ENCODE measurements around the gene STAT4. TPM values are rescaled to one million over a fixed set of nuclear protein-coding genes. Genes with fewer than 3 reads are reported as not detected.

Gene STAT4
- total RNA-seq, 1 donor from 2014 or later = 0.46 TPM

DNA sequence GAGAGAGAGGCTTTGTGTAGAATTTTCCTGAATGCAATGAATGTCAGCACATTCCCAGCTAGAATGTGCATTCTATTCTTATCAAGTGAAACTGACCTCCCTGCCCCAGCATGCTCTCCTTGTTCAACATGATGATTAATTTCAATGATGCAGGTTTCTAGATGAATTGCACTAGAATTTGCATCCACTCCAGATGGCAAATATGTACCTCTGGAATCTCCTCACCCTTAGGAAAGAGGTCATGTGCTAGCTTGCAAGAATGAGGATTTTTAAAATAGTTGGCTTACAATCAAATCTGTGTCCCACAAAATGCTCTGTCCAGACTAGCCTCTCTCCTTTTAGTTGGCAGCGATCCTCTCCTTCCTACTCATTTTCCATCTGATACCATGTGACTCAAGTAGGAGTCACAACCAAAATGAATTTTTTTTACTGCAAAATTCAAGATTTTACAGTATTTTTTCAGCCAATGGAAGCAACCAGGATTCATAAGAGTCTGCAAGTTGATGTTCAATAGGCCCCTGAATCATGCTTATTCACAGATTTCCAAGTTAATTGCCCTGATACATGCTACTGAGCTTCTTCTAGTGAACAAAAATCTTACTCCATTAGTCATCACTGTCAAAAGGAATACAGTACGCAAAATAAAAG lies 21.0 kb upstream of the STAT4 start:
- no peaks in the 10 kb centered on the region for H3K27me3 ChIP-seq (ENCODE audit: control insufficient read depth, insufficient read depth, low read length)
- TF ChIP-seq, protein P1, sequence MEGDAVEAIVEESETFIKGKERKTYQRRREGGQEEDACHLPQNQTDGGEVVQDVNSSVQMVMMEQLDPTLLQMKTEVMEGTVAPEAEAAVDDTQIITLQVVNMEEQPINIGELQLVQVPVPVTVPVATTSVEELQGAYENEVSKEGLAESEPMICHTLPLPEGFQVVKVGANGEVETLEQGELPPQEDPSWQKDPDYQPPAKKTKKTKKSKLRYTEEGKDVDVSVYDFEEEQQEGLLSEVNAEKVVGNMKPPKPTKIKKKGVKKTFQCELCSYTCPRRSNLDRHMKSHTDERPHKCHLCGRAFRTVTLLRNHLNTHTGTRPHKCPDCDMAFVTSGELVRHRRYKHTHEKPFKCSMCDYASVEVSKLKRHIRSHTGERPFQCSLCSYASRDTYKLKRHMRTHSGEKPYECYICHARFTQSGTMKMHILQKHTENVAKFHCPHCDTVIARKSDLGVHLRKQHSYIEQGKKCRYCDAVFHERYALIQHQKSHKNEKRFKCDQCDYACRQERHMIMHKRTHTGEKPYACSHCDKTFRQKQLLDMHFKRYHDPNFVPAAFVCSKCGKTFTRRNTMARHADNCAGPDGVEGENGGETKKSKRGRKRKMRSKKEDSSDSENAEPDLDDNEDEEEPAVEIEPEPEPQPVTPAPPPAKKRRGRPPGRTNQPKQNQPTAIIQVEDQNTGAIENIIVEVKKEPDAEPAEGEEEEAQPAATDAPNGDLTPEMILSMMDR (IDR thresholded peaks at IDR 0.05; ENCODE audit: insufficient read depth, low read length, poor library complexity, severe bottlenecking) = no peak
- H3K36me3 ChIP-seq (ENCODE audit: control insufficient read depth, insufficient read depth, low read length) = no peaks in the 10 kb centered on the region
- H3K4me3 ChIP-seq (ENCODE audit: low read depth, low read length) = no peak overlapping the region
- peak; percentile 75 for DNase-seq (ENCODE audit: low read depth)

DNA sequence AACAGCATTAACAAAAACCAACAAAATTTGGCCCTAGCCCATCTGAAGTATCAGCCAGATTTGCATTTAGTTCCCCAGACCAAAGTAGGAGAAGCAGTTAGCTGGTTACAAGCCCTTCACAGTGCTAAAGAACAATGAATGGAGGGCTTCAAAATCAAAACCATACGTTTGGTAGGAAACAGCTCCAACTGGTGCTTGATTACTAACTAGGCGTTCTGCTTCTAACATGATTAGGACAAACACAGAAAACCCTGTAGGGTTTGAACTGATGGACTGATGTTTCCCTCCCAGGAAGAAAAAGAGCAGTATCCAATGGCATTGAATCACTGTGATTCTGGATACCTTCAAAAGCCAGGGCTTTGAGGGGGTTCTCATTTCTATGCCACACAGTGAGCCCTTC lies 20.5 kb upstream of the STAT4 start:
- Histone ChIP-seq H3K27me3 (ENCODE audit: control insufficient read depth, insufficient read depth, low read length) (no peaks in the 10 kb centered on the region), H3K36me3 (ENCODE audit: control insufficient read depth, insufficient read depth, low read length) (no peaks in the 10 kb centered on the region), H3K4me3 (ENCODE audit: low read depth, low read length) (no peak overlapping the region)
- TF ChIP-seq, protein P1 (IDR thresholded peaks at IDR 0.05; ENCODE audit: insufficient read depth, low read length, poor library complexity, severe bottlenecking) = no peak
- no peak for DNase-seq (ENCODE audit: low read depth)

DNA sequence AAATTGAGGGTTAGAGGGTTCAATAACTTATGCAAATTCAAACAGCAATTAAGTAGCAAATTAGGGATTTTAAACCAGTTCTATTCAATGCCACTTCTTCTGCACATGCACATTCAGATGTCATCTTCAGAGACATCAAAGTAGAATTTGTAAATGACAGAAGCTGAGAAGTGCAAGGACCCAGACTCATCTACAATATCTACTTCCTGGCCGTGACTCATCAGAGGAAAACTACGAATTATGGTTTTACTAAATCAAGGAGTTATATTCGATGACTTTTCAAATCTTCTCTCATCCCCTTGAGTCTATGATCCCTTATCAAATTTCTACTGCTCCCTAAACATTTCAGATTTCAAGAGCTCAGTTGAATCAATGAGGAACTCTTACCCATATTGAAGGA lies 20.0 kb upstream of the STAT4 start:
- no peaks in the 10 kb centered on the region for H3K36me3 ChIP-seq (ENCODE audit: control insufficient read depth, insufficient read depth, low read length)
- H3K27me3 ChIP-seq (ENCODE audit: control insufficient read depth, insufficient read depth, low read length) = no peaks in the 10 kb centered on the region
- H3K4me3 ChIP-seq (ENCODE audit: low read depth, low read length) = no peak overlapping the region
- DNase-seq (ENCODE audit: low read depth) = no peak
- TF ChIP-seq, protein P1 (IDR thresholded peaks at IDR 0.05; ENCODE audit: insufficient read depth, low read length, poor library complexity, severe bottlenecking) = no peak

DNA sequence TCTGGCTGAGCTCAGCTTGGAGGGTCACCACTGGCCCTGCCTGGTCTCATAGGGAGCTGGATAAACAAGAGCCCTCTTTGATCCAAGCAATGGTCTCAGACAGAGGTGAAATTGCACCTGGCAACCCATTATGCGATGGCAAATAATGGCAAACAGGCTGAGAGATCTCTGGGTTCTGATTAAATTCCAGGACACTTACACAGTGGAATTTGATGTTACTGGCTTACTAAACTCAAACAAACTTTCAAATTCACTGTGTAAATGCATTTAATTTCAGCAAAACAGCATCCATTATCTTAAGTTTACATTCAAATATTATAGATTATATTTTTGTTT lies 19.5 kb upstream of the STAT4 start:
- Histone ChIP-seq H3K4me3 (ENCODE audit: low read depth, low read length) (no peak overlapping the region), H3K36me3 (ENCODE audit: control insufficient read depth, insufficient read depth, low read length) (no peaks in the 10 kb centered on the region), H3K27me3 (ENCODE audit: control insufficient read depth, insufficient read depth, low read length) (no peaks in the 10 kb centered on the region)
- DNase-seq (ENCODE audit: low read depth) = no peak
- TF ChIP-seq, protein P1 (IDR thresholded peaks at IDR 0.05; ENCODE audit: insufficient read depth, low read length, poor library complexity, severe bottlenecking) = no peak

DNA sequence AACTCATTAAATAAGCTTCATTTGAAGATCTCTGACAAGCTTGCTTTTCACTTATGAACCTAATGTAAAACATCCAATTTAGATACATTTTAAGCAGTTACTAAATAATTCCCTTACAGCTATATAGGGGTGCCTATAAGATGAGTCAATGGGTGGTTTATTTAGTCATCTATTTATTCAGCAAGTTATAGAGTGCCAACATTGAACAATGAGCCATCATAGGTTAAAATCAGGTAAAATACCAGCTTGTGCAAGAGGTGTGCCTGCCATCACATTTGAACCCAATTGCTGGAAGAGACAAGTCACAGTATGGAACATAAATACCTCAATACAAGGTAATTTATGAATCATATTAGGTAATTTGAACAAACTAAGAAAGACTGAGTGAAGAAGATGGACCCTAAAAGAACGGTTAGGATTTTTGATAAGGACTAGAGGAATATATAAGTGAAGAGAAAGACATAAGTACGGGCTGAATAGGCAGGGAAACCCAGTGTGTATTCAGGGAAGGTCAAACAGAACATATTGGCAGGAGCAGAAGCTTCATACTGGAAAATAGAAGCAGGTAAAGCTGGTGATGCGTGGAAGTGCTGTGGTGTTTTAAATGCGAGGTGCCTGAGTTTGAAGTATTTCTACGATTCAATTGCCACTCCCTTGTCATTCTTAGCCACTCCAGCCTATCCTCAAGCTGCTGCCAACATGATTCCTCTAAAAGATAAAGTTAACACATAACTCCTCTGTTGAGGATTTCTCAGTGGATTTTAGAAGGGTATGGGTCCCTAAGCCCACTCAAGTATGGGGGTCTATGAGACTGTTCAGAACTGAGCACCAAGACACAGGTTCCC lies 18.9 kb upstream of the STAT4 start:
- Histone ChIP-seq H3K36me3 (ENCODE audit: control insufficient read depth, insufficient read depth, low read length) (no peaks in the 10 kb centered on the region), H3K27me3 (ENCODE audit: control insufficient read depth, insufficient read depth, low read length) (no peaks in the 10 kb centered on the region), H3K4me3 (ENCODE audit: low read depth, low read length) (no peak overlapping the region)
- DNase-seq (ENCODE audit: low read depth) = no peak
- TF ChIP-seq, protein P1 (IDR thresholded peaks at IDR 0.05; ENCODE audit: insufficient read depth, low read length, poor library complexity, severe bottlenecking) = no peak

All from kidney epithelial cell (primary cell).